GM18505 (cell line): ENCODE measurements around the gene PRKRIP1.
"Not testable (repeated sequence)": the region's sequence is repeated elsewhere in the genome, so short reads cannot be mapped to it uniquely, and the experiment has no call there.

Experiments used
- ATAC-seq: cut with Tn5 transposase; IDR thresholded peaks from one replicate; pipeline ENCODE4 v1.9.1; 2021; ENCODE audit not compliant: unreplicated experiment
- POLR2A ChIP-seq: IDR thresholded peaks from 4 replicates; pipeline ENCODE4 v1.6.1; 2011; ENCODE audit warnings: borderline replicate concordance; ENCODE audit not compliant: insufficient read depth, insufficient read length; ENCODE audit errors: extremely low read depth

The PRKRIP1 gene

GRCh38 chr7:102449136-102449535 lies 53.0 kb downstream of the PRKRIP1 start:
- TF ChIP-seq POLR2A = no peak
- ATAC-seq = no peak

- peak; percentile 51 for ATAC-seq
- TF ChIP-seq POLR2A = no peak
Observed at GRCh38 chr7:102450242-102450641, 54.1 kb downstream of the PRKRIP1 start.

GRCh38 chr7:102451371-102452054 lies 55.4 kb downstream of the PRKRIP1 start:
- no peak for TF ChIP-seq POLR2A
- no peak for ATAC-seq

- no peak for TF ChIP-seq POLR2A
- ATAC-seq = no peak
Observed at GRCh38 chr7:102452451-102452850, 56.3 kb downstream of the PRKRIP1 start.

- no peak for ATAC-seq
- no peak for TF ChIP-seq POLR2A
Observed at GRCh38 chr7:102453319-102453718, 57.2 kb downstream of the PRKRIP1 start.

- ATAC-seq = no peak
Observed at GRCh38 chr7:102454468-102454867, 58.3 kb downstream of the PRKRIP1 start.

GRCh38 chr7:102454932-102455331 lies 58.8 kb downstream of the PRKRIP1 start:
- ATAC-seq = not testable (repeated sequence)

More at GRCh38 chr7:102454468-102454867, 58.3 kb downstream of the PRKRIP1 start:
- TF ChIP-seq POLR2A = no peak

- no peak for ATAC-seq
- no peak for TF ChIP-seq POLR2A
Observed at GRCh38 chr7:102455596-102455995, 59.4 kb downstream of the PRKRIP1 start.

- TF ChIP-seq POLR2A = no peak
- ATAC-seq = no peak
Observed at GRCh38 chr7:102456327-102456726, 60.2 kb downstream of the PRKRIP1 start.

- no peak for TF ChIP-seq POLR2A
Observed at GRCh38 chr7:102457352-102457924, 61.3 kb downstream of the PRKRIP1 start.

GRCh38 chr7:102459221-102459844 lies 63.2 kb downstream of the PRKRIP1 start:
- no peak for TF ChIP-seq POLR2A
- ATAC-seq = no peak

More at GRCh38 chr7:102457352-102457924, 61.3 kb downstream of the PRKRIP1 start:
- ATAC-seq = no peak

GRCh38 chr7:102460467-102460866 lies 64.3 kb downstream of the PRKRIP1 start:
- no peak for TF ChIP-seq POLR2A
- no peak for ATAC-seq

GRCh38 chr7:102463841-102464576 lies 67.8 kb downstream of the PRKRIP1 start:
- TF ChIP-seq POLR2A = no peak
- ATAC-seq = no peak

- peak; percentile 84 for TF ChIP-seq POLR2A
- ATAC-seq = peak; percentile 86
Observed at GRCh38 chr7:102464577-102465280, 68.6 kb downstream of the PRKRIP1 start, which contains the start of the genes ALKBH4 and LRWD1. Gene ALKBH4 (minus strand): TSS chr7:102464863. CDS start chr7:102464836, 27 bp downstream. Gene LRWD1 (plus strand): TSS chr7:102464984. CDS start chr7:102465081, 97 bp downstream.
